Measurements from ENCODE around the gene BMPR1B.
"Not testable (repeated sequence)": the region's sequence is repeated elsewhere in the genome, so short reads cannot be mapped to it uniquely, and the experiment has no call there.

BMPR1B gene

GRCh38 chr4:95059663-95060062 lies 301.9 kb downstream of the BMPR1B start:
- CTCF ChIA-PET = interaction anchor here (0.7 kb wide), 1 partner anchor 16 kb away, joined by 3 read pairs; no protein-coding TSS in a partner anchor
- Histone ChIP-seq H3K4me3 (ENCODE audit: low read depth, low read length) (no peak overlapping the region), H3K36me3 (ENCODE audit: control insufficient read depth in 2 of 2, insufficient read depth in 1 of 2, low read length in 2 of 2) (no peaks in the 10 kb centered on the region), H3K4me1 (ENCODE audit: control insufficient read depth, insufficient read depth, low read length) (0 out of 2 replicates have a peak, but pooled peaks cover 2% of the 10 kb centered on the region), H3K27ac (ENCODE audit: extremely low read depth, low read depth, low read length) (no peak overlapping the region), H3K9me3 (ENCODE audit: control insufficient read depth, insufficient read depth, low read depth, low read length) (no peaks in the 10 kb centered on the region)
- POLR2A ChIA-PET = no interaction called here
- TF ChIP-seq ZNF266 (tag by site-specific recombination; IDR thresholded peaks at IDR 0.05; ENCODE audit: low read depth) = no peak
- no peak for TF ChIP-seq ZEB2 (tag by site-specific recombination; IDR thresholded peaks at IDR 0.05)

GRCh38 chr4:95061220-95061619 lies 303.5 kb downstream of the BMPR1B start:
- Histone ChIP-seq H3K36me3 (ENCODE audit: control insufficient read depth in 2 of 2, insufficient read depth in 1 of 2, low read length in 2 of 2) (no peaks in the 10 kb centered on the region), H3K4me1 (ENCODE audit: control insufficient read depth, insufficient read depth, low read length) (no peaks in the 10 kb centered on the region), H3K27ac (ENCODE audit: extremely low read depth, low read depth, low read length) (no peak overlapping the region), H3K4me3 (ENCODE audit: low read depth, low read length) (no peak overlapping the region), H3K9me3 (ENCODE audit: control insufficient read depth, insufficient read depth, low read depth, low read length) (no peaks in the 10 kb centered on the region)
- TF ChIP-seq ZNF837 (tag by site-specific recombination; IDR thresholded peaks at IDR 0.05) = no peak
- TF ChIP-seq ZFP41 (tag by site-specific recombination; IDR thresholded peaks at IDR 0.05; ENCODE audit: borderline replicate concordance) = no peak
- TF ChIP-seq ZNF138 (tag by site-specific recombination; IDR thresholded peaks at IDR 0.05; ENCODE audit: borderline replicate concordance) = no peak
- no peak for TF ChIP-seq ZNF501 (tag by site-specific recombination; IDR thresholded peaks at IDR 0.05)
- TF ChIP-seq ZNF549 (tag by site-specific recombination; IDR thresholded peaks at IDR 0.05) = no peak
- TF ChIP-seq YY1 (tag by site-specific recombination; IDR thresholded peaks at IDR 0.05) = no peak
- no peak for TF ChIP-seq ZNF677 (tag by site-specific recombination; IDR thresholded peaks at IDR 0.05)
- TF ChIP-seq ZNF664 (tag by site-specific recombination; IDR thresholded peaks at IDR 0.05) = no peak
- TF ChIP-seq ZNF112 (tag by site-specific recombination; IDR thresholded peaks at IDR 0.05) = no peak
- no peak for TF ChIP-seq KLF7 (tag by site-specific recombination; IDR thresholded peaks at IDR 0.05; ENCODE audit: borderline replicate concordance)
- TF ChIP-seq ZFP3 (tag by site-specific recombination; IDR thresholded peaks at IDR 0.05; ENCODE audit: low read depth) = no peak
- CTCF ChIA-PET = no interaction called here
- POLR2A ChIA-PET = no interaction called here

DNA sequence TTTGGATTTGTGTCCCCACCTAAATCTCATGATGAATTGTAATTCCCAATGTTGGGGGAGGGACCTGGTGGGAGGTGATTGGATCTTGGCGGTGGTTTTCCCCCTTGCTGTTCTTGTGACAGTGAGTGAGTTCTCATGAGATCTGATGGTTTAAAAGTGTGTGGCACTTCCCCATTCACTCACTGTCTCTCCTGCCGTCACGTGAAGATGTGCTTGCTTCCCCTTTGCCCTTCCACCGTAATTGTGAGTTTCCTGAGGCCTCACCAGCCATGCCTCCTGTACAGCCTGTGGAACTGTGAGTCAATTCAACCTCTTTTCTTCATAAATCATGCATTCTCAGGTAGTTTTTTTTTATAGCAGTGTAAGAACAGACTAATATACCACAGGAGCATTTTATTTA lies 304.0 kb downstream of the BMPR1B start:
- H3K4me1 ChIP-seq (ENCODE audit: control insufficient read depth, insufficient read depth, low read length); CTCF ChIA-PET; H3K9me3 ChIP-seq (ENCODE audit: control insufficient read depth, insufficient read depth, low read depth, low read length); H3K27ac ChIP-seq (ENCODE audit: extremely low read depth, low read depth, low read length); H3K4me3 ChIP-seq (ENCODE audit: low read depth, low read length); POLR2A ChIA-PET; H3K36me3 ChIP-seq (ENCODE audit: control insufficient read depth in 2 of 2, insufficient read depth in 1 of 2, low read length in 2 of 2): not testable (repeated sequence)

GRCh38 chr4:95066050-95066449 lies 308.3 kb downstream of the BMPR1B start:
- H3K4me1 ChIP-seq (ENCODE audit: control insufficient read depth, insufficient read depth, low read length) = no peaks in the 10 kb centered on the region
- no peak overlapping the region for H3K4me3 ChIP-seq (ENCODE audit: low read depth, low read length)
- CTCF ChIA-PET = interaction anchor here (0.6 kb wide), 1 partner anchor 17 kb away, joined by 4 read pairs; no protein-coding TSS in a partner anchor
- POLR2A ChIA-PET = no interaction called here
- H3K9me3 ChIP-seq (ENCODE audit: control insufficient read depth, insufficient read depth, low read depth, low read length) = no peaks in the 10 kb centered on the region
- TF ChIP-seq ZNF146 (tag by site-specific recombination; IDR thresholded peaks at IDR 0.05) (no peak), YY1 (tag by site-specific recombination; IDR thresholded peaks at IDR 0.05) (no peak), SP3 (tag by site-specific recombination; IDR thresholded peaks at IDR 0.05) (no peak), ZFP3 (tag by site-specific recombination; IDR thresholded peaks at IDR 0.05; ENCODE audit: low read depth) (no peak), ZNF26 (tag by site-specific recombination; IDR thresholded peaks at IDR 0.05) (no peak), ZNF544 (tag by site-specific recombination; IDR thresholded peaks at IDR 0.05) (no peak), ZNF777 (tag by site-specific recombination; IDR thresholded peaks at IDR 0.05; ENCODE audit: borderline replicate concordance) (no peak), ZNF791 (tag by site-specific recombination; IDR thresholded peaks at IDR 0.05) (no peak)
- no peaks in the 10 kb centered on the region for H3K36me3 ChIP-seq (ENCODE audit: control insufficient read depth in 2 of 2, insufficient read depth in 1 of 2, low read length in 2 of 2)
- no peak overlapping the region for H3K27ac ChIP-seq (ENCODE audit: extremely low read depth, low read depth, low read length)

All from HEK293 (cell line).